Activated CD8-positive, alpha-beta T cell treated with anti-CD3 and anti-CD28 coated beads for 36 hours (primary cell): ENCODE data around the gene AEBP2. TPM values are rescaled to one million over a fixed set of nuclear protein-coding genes. Genes with fewer than 3 reads are reported as not detected.
"Not testable (repeated sequence)": the region's sequence is repeated elsewhere in the genome, so short reads cannot be mapped to it uniquely, and the experiment has no call there.

Source experiments
- ATAC-seq: fragments of 200-7000 bp; cut with Tn5 transposase; one replicate; pipeline ENCODE4 v1.10.0; 2021; ENCODE audit warnings: mild to moderate bottlenecking, moderate library complexity
- CTCF ChIA-PET: fragments of 350-600 bp; sonication (Branson Sonifier 250); formaldehyde crosslinking; loops from one replicate; lab custom pipeline; 2021; ENCODE audit warnings: antibody characterized with exemption; lab: Charles Lee
- POLR2A ChIA-PET: fragments of 350-600 bp; sonication (Branson Sonifier 250); formaldehyde crosslinking; loops from one replicate; lab custom pipeline; 2021; ENCODE audit warnings: antibody characterized with exemption; lab: Charles Lee
- DNase-seq: peaks from one replicate; pipeline ENCODE4 v3.0.0-alpha.2; 2020
- H3K27ac Mint-ChIP-seq: one replicate; pipeline ENCODE4 v1.8.0; 2021; ENCODE audit warnings: mild to moderate bottlenecking, mixed read lengths
- H3K27me3 Mint-ChIP-seq: one replicate; pipeline ENCODE4 v1.8.0; 2021; ENCODE audit warnings: mixed read lengths
- H3K36me3 Mint-ChIP-seq: one replicate; pipeline ENCODE4 v1.8.0; 2021; ENCODE audit warnings: low read depth, mixed read lengths
- H3K4me1 Mint-ChIP-seq: one replicate; pipeline ENCODE4 v1.8.0; 2021; ENCODE audit warnings: low read depth, mixed read lengths
- H3K4me3 Mint-ChIP-seq: one replicate; pipeline ENCODE4 v1.8.0; 2021; ENCODE audit warnings: mild to moderate bottlenecking, moderate library complexity, mixed read lengths
- H3K9me3 Mint-ChIP-seq: one replicate; pipeline ENCODE4 v1.8.0; 2021; ENCODE audit warnings: mixed read lengths
- intact Hi-C: fragments of 100-400 bp; cut with micrococcal nuclease; formaldehyde crosslinking; loops from one replicate; pipeline ENCODE4 v1.10.0; 2022
- total RNA-seq, 2 experiments: library from RNA; stranded (reverse); gene quantifications; one replicate each; pipeline ENCODE4 v1.2.3, GENCODE V29; 2021
- TF ChIP-seq, protein P1 (sequence below): fragments of 200-600 bp; IDR thresholded peaks from one replicate; pipeline ENCODE4 v1.8.0; 2022; ENCODE audit warnings: antibody characterized with exemption, mild to moderate bottlenecking

The AEBP2 gene
- total RNA-seq, 2 experiments from 2014 or later, result 59.6 to 63.3 TPM

DNA sequence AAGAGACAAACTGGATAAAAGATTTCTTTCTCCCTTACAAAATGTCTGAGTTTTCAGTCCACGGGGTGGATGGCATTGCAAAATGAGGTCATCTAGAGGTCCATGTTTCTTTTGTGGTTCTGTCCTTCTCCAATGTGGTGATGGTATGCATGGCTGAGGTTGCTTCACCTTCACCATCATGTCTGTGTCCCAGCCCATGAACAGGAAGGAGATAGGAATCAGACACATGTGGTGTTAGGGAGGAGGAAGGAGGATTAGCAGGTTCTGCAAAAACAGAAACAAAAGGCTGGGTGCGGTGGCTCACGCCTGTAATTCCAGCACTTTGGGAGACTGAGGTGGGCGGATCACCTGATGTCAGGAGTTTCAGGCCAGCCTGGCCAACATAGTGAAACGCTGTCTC, 11.0 kb upstream of the AEBP2 start:
- Mint-ChIP-seq H3K9me3 (peaks cover 3% of the 10 kb centered on the region), H3K4me3 (no peak overlapping the region), H3K27ac (no peak overlapping the region), H3K36me3 (peaks cover 3% of the 10 kb centered on the region), H3K27me3 (no peaks in the 10 kb centered on the region), H3K4me1 (peaks cover 24% of the 10 kb centered on the region)
- intact Hi-C loops, result no loop called here
- POLR2A ChIA-PET, result no interaction called here
- TF ChIP-seq, protein P1, sequence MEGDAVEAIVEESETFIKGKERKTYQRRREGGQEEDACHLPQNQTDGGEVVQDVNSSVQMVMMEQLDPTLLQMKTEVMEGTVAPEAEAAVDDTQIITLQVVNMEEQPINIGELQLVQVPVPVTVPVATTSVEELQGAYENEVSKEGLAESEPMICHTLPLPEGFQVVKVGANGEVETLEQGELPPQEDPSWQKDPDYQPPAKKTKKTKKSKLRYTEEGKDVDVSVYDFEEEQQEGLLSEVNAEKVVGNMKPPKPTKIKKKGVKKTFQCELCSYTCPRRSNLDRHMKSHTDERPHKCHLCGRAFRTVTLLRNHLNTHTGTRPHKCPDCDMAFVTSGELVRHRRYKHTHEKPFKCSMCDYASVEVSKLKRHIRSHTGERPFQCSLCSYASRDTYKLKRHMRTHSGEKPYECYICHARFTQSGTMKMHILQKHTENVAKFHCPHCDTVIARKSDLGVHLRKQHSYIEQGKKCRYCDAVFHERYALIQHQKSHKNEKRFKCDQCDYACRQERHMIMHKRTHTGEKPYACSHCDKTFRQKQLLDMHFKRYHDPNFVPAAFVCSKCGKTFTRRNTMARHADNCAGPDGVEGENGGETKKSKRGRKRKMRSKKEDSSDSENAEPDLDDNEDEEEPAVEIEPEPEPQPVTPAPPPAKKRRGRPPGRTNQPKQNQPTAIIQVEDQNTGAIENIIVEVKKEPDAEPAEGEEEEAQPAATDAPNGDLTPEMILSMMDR, result no peak
- ATAC-seq, result no peak
- DNase-seq, result no peak
- CTCF ChIA-PET, result no interaction called here

DNA sequence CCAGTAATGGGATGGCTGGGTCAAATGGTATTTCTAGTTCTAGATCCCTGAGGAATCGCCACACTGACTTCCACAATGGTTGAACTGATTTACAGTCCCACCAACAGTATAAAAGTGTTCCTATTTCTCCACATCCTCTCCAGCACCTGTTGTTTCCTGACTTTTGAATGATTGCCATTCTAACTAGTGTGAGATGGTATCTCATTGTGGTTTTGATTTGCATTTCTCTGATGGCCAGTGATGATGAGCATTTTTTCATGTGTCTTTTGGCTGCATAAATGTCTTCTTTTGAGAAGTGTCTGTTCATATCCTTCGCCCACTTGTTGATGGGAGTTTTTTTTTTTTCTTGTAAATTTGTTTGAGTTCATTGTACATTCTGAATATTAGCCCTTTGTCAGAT, 9.8 kb upstream of the AEBP2 start:
- H3K4me1 Mint-ChIP-seq, result peaks cover 26% of the 10 kb centered on the region
- POLR2A ChIA-PET, intact Hi-C loops, ATAC-seq, H3K36me3 Mint-ChIP-seq, H3K9me3 Mint-ChIP-seq, H3K27ac Mint-ChIP-seq, CTCF ChIA-PET, DNase-seq, H3K4me3 Mint-ChIP-seq, H3K27me3 Mint-ChIP-seq: not testable (repeated sequence)

GRCh38 chr12:19430988-19431387, 8.3 kb upstream of the AEBP2 start:
- intact Hi-C loops, result loop anchor here (10.0 kb wide), 1 partner anchor 244 kb away; no protein-coding TSS in a partner anchor
- Mint-ChIP-seq H3K27ac (peak overlapping the region; percentile 99), H3K9me3 (peaks cover 3% of the 10 kb centered on the region)

GRCh38 chr12:19431407-19432308, 7.6 kb upstream of the AEBP2 start:
- peaks cover 39% of the 10 kb centered on the region for H3K4me1 Mint-ChIP-seq
- ATAC-seq (peak; percentile 89), DNase-seq (peak; percentile 79)
- no peaks in the 10 kb centered on the region for H3K27me3 Mint-ChIP-seq
- peak overlapping the region; percentile 27 for H3K4me3 Mint-ChIP-seq
- TF ChIP-seq, protein P1, result no peak
- H3K27ac Mint-ChIP-seq, result peak overlapping the region; percentile 99
- intact Hi-C loops, result loop anchor here (10.0 kb wide), 1 partner anchor 243 kb away; no protein-coding TSS in a partner anchor
- ChIA-PET CTCF (interaction anchor here (1.0 to 1.7 kb wide), 3 partner anchors 15 to 49 kb away, joined by 3 to 5 read pairs (median 3); no protein-coding TSS in a partner anchor), POLR2A (interaction anchor here (0.6 to 1.8 kb wide), 7 partner anchors 8 to 159 kb away, joined by 3 to 6 read pairs (median 3); partner anchors contain the start of gene AEBP2)
- peaks cover 3% of the 10 kb centered on the region for H3K9me3 Mint-ChIP-seq
- peaks cover 3% of the 10 kb centered on the region for H3K36me3 Mint-ChIP-seq

More at GRCh38 chr12:19430988-19431387, 8.3 kb upstream of the AEBP2 start:
- peaks cover 36% of the 10 kb centered on the region for H3K4me1 Mint-ChIP-seq
- no peak for DNase-seq
- ChIA-PET POLR2A (interaction anchor here (0.6 to 1.8 kb wide), 3 partner anchors 9 to 158 kb away, joined by 3 to 6 read pairs (median 3); partner anchors contain the start of gene AEBP2), CTCF (interaction anchor here (1.5 to 1.7 kb wide), 2 partner anchors 15 to 23 kb away, joined by 3 to 5 read pairs; no protein-coding TSS in a partner anchor)
- peaks cover 3% of the 10 kb centered on the region for H3K36me3 Mint-ChIP-seq
- TF ChIP-seq, protein P1, result no peak
- ATAC-seq, result no peak
- H3K27me3 Mint-ChIP-seq, result no peaks in the 10 kb centered on the region
- no peak overlapping the region for H3K4me3 Mint-ChIP-seq

GRCh38 chr12:19432309-19433170, 6.8 kb upstream of the AEBP2 start:
- POLR2A ChIA-PET, result interaction anchor here (1.0 to 1.8 kb wide), 6 partner anchors 8 to 158 kb away, joined by 3 to 6 read pairs (median 4); partner anchors contain the start of gene AEBP2
- DNase-seq (no peak), ATAC-seq (no peak)
- intact Hi-C loops, result loop anchor here (10.0 kb wide), 1 partner anchor 242 kb away; no protein-coding TSS in a partner anchor
- Mint-ChIP-seq H3K9me3 (peaks cover 2% of the 10 kb centered on the region), H3K36me3 (peaks cover 1% of the 10 kb centered on the region), H3K27me3 (no peaks in the 10 kb centered on the region), H3K4me1 (peaks cover 41% of the 10 kb centered on the region), H3K27ac (peak overlapping the region; percentile 99), H3K4me3 (peak overlapping the region; percentile 8)
- TF ChIP-seq, protein P1, result no peak
- CTCF ChIA-PET, result interaction anchor here (1.0 to 1.7 kb wide), 3 partner anchors 14 to 50 kb away, joined by 3 to 5 read pairs (median 3); no protein-coding TSS in a partner anchor
